ENCODE results near the gene TAOK3.
"Not testable (repeated sequence)": the region's sequence is repeated elsewhere in the genome, so short reads cannot be mapped to it uniquely, and the experiment has no call there.

The TAOK3 gene

DNA sequence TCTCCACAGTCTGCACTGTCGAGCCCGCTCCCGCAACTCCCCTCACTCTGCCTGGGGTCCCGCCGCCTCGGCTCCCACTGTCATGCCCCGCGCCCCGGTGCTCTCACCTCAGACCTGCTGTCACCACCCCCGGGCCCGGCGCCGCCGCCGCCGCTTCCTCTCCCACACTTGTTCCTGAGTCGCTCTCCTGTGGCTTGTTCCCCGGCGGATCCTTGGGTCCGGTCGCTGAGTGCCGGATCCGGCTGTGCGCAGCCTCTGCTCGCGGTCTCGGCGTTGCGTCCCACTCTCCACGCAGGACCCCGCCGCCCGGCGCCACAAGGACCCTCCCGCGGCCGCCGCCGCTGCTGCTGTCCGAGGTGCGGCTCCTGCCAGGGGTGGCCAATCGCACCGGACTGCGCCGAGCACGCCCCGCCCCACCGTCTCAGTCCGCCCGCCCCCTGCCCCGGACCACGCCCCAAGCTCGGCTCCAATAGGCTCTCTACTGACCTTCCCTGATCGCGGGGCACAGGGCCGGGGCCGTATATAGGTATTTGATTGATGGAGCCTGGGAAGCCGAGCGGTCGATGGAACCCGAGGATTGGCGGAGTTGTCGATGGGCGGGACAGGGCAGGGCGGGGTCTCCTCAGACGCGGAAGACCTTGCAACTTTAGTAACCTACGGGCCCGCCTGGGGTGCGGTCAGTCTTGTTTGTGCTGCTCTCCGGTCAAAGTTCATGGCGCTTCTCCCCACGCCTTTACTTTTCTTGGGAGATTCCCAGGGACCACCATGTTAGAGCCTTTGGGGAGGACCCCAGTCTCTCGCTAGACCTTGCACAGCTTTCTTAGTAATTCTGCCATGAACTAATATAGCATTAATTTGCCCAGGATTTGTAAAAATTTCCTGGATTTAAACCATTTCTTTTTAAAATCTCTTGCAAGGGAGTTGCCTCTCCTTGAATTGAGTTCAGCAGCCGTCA, at the start of gene TAOK3:
Gene TAOK3, minus strand, starts transcription at position 367 of the 955 bp plus-strand sequence. CDS start 117,340 bp downstream, outside the sequence.
- peak; percentile 81 for DNase-seq (ENCODE audit: low spot score)

DNA sequence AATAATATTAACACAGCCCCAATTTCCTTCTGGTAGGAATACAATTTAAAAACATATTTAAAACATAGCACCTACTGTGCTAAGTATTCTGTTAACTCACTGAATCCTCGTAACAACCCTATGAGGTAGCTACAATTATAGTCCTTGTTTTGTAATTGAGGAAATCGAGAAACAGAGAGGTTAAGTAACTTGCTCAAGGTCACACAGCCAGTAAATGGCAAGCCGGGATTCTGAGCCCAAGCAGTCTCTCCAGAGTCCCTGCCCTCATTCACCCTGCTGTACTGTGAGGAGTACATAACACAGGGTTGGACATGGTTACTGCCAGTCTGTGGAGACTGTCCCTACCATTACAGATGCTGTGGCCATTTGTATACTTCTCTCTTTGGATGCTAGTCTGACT, 48.0 kb upstream of the TAOK3 start:
- DNase-seq (ENCODE audit: low spot score), result no peak

DNA sequence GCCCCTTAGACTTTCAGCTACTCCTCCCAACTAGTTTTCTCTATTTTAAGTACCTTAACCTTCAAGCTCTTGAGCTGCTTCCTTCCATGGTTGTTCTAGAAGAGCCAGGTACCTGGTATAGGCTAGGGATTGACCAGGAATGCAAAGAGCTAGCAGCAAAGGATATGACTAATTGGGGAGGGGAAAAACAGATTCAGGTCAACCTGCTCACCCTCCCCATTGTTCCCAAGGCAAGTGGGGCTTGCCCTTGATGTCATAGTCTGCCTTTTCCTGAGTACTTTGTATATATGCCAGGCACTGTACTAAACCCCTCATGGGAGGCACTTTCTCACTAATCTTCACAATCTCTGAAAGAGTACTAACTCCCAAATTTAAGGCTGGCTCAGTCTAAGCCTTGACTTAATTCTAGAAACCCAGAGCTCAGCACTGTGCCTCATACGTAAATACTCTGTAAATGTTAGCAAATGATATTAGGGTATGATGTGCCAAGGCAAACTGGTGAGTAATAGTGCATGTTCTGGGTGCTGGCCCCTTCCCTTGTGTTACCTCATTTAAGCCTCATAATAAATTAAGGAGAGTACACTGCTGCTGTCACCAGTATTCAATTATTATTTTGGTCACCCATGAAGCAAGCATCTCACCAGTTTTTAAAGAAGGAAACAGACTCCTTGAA, 45.8 kb upstream of the TAOK3 start:
- no peak for DNase-seq (ENCODE audit: low spot score)

DNA sequence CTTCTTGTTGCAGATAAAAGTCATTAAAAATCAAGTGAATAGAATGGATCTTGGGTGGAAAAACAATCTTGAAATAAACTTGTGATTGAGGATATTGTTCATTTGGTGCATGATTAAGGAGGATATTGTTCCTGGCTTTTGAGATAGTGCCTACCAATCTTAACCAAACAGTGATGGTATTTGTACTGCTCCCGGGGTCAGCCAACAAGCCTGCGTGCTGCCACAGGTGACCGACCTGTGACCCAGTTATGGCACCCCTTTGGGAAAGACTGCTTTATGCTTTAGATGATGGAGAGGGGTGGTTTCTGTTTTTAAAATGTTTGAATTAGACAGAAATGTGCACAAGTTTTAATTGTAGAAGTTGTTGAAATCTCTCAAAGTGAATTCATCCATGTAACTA, 45.2 kb upstream of the TAOK3 start:
- DNase-seq (ENCODE audit: low spot score), result no peak

DNA sequence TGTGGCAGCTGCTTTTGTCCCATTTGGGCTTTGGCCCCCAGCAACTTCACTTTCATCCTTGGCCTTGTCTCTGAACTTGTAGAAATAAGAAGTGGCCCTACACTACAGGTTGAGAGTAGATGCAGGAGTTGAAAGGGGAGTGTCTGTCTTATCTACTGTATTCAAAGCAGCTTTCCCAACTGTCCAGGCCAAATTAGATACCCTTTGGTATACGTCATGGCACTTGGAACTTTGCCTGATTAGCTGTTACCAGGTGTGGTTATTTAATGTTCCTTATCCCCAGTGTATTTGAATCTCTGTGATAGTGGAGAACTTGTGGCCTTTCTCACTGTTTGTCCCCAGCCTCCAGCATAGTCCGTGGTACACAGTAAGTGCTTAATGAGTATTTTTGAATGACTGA, 37.1 kb upstream of the TAOK3 start:
- no peak for DNase-seq (ENCODE audit: low spot score)

DNA sequence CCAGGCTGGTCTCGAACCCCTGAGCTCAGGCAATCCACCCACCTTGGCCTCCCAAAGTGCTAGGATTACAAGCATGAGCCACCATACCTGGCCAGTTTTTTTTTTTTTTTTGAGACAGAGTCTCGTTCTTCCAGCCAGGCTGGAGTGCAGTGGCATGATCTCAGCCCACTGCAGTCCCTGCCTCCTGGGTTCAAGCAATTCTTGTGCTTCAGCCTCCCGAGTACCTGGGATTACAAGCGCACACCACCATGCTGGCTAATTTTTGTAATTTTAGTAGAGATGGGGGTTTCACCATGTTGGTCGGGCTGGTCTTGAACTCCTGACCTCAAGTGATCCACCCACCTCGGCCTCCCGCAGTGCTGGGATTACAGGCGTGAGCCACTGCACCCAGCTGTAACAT, 35.5 kb upstream of the TAOK3 start:
- not testable (repeated sequence) for DNase-seq (ENCODE audit: low spot score)

DNA sequence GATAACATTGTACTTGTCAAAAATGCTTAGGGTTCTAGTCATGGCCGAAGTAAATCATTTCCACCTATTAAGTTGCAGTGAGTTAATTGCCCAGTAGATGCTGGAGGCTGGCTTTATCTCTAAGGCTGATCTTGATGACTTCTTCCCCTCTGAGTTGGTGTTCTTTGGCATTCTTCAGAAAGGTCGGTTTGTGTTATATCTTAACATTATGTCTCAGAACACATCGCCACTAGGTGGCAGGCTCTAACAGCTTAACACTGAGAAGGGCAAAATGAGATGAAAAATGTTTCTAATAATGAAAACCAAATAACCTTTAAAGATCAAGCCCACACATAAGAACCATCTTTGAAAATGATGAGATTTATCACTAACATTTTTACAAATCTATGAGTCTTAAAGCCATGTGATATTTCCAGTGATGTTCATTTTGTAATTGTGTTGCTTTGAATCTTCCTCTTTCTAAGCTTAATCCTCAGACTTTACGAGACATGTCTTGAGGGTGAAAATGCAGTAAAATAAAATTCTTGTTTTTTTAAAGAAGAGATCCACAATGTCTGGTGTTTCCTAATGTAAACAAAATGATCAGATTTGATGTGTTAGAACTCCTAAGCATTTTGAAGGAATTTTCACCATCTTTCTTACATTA, 32.3 kb upstream of the TAOK3 start:
- DNase-seq (ENCODE audit: low spot score), result peak; percentile 26

DNA sequence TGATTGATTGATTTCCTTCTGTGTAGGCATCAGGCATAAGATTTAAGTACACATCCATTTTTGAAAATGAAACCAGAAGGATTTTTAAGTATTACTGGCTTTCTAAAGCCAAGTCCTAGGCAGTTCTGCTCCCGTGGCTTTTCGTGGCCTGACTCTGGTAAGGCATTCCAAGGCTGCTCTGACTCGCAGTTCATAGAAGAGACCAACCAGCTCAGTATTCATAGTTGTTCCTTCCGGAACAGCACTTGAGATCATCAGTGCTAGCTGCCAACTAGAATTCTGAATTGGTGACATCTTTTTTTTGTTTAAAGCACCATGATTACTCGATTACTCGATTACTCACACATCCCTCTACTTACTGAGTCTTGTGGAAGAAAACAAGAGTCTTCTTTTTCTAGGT, 29.5 kb upstream of the TAOK3 start:
- no peak for DNase-seq (ENCODE audit: low spot score)

DNA sequence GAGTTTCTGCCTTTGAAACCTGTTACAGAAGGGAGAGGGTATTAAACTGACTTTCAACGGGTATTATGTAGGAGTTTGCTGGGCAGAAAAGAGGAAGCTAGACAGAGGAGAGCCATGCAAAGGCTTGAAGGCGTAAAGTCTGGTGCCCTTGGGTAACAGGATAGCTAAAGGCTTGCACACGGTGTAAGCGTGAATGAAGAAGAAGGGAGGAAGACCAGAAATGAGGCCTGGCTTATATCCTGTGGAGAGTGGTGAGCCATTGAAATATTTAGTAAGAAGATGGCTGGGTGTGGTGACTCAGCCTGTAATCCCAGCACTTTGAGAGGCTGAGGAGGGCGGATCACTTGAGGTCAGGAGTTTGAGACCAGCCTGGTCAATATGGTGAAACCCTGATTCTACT, 26.2 kb upstream of the TAOK3 start:
- DNase-seq (ENCODE audit: low spot score), result no peak

DNA sequence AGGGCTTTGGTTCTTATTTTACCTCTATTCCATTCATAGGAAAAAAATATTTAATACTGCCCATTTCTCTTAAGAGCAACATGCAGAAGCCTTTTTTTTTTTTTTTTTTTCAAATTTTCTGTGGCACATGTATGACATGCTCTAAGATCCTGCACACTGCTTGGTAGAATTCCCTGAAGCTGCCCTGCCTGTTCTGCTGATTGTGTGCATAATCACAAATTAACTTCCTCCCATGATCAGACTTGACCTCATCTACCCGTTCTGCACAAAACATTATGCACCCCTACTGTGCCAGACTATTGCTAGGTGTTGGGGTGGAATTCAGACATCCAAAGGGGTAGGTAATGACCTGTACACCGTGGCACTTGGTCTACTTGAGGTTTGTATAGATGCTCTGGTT, 25.8 kb upstream of the TAOK3 start:
- no peak for DNase-seq (ENCODE audit: low spot score)

DNA sequence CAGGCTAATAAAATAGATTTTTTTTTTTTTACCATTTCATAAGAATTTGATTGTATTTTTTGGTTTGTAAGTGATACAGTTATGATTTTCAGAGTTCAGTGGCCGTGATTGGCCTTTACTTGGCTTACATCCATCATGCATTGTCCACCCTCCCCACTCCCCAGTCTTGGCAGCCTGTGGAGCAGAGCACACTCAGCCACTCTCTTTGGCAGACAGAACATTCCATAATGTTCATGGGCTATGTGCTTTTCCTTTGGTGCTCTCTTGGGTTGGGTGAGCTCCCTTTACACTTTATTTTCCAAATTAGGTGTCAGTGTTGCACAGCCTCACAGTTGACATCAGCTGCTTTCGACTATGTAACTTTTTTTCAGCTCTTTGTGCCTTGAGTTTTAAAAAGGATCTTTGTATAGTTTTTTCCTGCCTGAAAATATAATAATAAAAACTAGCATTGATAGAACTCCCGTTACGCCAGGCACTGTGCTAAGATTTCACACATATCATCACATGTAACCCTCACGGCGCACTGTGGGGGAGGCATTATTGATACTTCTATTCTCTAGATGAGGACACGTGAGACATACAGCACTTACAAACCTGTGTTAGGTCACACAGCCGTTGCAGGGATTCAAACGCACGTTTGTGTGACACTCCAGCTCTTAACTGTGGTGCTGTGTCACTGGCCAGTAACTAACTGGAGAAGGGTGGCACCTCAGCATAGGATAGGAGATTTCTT, 25.2 kb upstream of the TAOK3 start:
- no peak for DNase-seq (ENCODE audit: low spot score)

DNA sequence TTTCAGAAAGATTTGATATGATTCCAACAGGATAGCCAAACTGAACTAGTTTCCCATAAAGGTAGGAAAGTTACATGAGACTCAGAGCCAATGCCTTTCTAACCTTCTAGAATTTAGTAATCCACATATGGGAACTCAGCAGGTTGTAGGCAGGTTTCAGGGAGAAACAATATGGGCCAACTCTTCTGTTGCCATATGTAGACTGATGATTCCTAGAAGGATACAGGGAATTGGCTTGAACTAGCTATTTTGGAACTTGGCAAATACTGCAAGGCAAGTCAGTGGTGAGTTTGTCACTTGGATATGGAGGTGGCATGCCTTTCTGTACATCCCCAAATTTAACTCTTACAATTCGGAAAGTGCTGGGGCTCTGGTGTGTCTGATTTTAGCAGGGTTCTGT, 19.1 kb upstream of the TAOK3 start:
- no peak for DNase-seq (ENCODE audit: low spot score)

DNA sequence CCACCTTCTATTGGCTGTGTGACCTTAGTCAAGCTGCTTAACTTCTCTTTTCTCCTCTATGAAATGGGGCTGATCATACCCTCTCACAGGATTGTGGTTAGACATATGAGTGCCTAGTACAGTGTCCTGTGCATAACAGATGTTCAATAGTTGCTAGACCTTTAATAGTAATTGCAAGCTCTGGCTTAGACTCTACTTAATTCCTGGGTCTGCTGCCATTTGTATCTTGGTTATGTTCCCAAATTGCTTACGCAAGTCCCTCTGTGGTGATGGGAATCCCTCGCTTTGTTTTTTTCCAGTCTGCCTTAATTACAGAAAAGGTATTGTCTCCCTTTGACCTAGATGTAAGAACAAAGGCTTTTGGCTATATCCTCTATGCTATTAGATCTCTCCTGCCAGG, 18.7 kb upstream of the TAOK3 start:
- DNase-seq (ENCODE audit: low spot score), result no peak

DNA sequence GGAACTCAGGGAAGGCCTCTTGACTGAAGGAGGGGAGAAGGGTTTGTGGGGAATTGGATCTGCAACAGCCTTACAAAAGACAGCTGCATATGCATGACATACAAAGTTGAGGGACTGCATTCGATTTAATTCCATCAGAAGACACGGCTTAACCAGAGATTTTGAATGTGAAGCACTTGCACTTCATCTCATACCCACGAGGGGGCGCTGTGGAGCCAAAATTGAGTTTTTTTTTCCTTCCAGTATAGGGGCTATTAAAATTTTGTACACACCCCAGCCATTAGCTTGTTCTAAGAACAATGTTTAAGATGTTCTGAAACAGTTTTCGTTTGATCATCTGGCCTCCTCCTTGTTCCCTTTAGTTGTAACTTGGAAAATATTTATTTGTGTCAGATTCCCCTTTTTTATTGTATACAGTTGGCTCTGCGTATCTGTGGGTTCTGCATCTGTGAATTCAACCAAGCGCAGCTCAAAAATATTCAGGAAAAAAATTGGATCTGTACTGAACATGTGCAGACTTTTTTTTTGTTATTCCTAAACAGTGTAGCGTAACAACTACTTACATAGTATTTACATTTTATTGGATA, 5.3 kb upstream of the TAOK3 start:
- peak; percentile 52 for DNase-seq (ENCODE audit: low spot score)

DNA sequence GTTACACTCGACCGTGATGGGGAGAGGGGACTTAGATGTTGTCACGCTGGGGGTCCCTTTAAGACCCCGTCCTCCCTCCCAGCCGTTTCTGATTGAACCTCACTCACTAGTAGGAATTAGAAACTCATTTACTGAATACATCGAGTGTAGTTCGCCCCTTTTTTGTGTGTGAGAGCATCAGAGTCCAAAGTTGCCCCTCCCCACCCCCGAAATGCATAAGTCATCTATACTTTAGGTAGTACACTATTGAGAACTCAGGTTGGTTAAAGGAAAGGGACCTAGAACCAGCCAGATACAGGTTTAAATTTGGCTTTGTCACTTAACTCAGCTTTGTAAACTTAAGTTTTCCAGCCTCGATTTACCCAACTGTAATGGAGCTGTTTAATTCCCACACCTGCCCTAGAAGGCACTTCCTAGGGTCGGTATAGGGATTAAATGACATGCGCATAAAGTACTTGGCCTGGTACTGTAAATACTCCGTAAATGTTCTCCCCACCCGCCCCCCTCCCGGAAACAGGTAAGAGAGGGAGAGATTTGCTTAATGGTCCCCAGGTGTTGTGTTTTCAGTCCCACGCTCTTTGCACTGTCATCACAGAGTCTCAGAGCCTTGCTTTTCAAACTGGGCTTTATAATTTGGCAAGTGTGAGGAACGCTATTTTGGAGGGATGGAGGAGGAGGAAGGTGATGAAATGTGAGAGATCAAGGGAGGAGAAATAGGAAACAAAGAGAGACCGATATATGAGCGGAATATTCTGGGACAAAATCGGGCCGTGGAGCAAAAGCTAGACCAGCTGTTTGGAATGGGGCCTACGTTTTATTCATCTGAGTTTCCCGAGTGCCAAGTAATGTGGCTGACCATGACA, 4.5 kb upstream of the TAOK3 start:
- DNase-seq (ENCODE audit: low spot score), result no peak

DNA sequence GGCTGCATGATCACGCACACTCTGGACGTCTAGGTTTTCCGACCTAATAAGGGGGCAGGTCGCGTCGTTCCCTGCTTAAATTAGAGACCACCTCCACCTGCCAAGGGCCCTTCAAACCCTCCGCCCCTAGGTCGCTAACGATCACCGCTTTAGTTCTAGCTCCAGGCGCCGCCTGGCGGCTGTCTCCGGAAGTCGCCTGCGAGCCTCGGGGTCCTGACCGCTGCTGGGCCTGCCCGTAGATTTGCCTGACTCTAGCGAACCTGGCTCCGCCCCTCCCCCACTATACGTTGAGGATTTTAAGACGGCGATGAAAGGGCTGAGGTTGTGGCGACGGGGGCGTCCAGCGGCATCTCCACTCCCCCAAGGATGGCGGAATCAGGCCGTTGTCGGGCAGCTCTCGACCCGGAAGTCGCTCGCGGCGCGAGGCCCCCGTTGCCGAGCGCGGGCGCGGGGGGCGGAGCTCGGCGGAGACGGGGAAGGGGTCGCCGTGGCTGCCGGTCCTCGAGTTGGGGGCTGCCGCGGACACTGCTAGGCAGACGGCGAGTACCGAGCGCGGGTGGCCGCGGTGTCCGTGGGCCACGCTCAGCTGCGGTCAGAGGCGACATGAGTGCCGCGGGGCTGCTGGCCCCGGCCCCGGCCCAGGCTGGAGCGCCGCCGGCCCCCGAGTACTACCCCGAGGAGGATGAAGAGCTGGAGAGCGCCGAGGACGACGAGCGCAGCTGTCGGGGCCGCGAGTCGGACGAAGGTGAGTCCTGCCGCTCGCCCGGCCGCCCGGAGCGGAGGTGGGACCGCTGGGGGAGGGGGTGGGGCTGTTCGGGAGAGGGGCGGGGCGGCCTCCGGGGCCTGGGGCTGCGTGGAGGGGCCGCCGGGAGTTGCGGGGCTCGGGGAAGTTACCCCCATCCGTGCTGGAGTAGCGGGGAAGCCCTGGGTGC, 3.6 kb upstream of the TAOK3 start, which contains the start of gene SUDS3:
Gene SUDS3, plus strand, starts transcription at position 467 of the 932 bp plus-strand sequence. Its CDS starts 137 bp downstream, at position 604.
- peak; percentile 78 for DNase-seq (ENCODE audit: low spot score)

DNA sequence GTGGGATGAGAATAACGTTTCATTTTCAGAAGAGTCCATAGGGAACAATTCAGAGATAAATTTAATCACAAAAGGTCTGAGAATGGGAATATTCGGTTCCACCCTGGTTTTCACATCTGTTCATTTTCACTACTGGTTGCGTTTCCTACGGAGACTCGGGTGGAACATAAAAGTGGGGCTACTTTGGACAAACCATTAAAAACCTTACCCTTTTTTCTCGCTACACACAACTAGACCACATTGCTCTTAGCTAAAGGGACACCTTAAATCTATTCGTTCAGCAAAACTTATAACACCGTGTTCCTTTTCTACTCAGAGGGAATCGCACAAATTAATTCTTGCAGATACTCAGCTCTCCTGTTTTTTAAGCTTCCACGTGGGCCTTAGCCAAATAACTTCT, 2.6 kb upstream of the TAOK3 start:
- DNase-seq (ENCODE audit: low spot score), result no peak

DNA sequence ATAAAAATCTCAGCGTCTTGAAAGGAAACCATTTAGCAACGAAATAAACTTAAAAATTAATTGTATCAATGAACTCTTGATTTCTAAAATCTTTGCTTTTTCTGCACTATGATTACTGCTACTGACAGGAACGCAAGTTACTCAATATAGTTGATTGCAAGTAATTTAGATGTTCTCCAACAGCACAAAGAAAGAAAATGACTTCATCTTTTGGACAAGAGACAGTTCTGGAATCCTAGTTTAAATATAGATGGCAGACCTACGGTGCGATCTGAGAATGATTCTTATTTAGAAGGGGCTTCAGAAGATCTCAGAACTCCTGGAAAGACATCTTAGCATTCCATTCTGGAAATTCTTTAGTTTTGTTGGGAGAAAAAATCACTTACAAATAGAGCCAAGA, 2.2 kb upstream of the TAOK3 start:
- no peak for DNase-seq (ENCODE audit: low spot score)

DNA sequence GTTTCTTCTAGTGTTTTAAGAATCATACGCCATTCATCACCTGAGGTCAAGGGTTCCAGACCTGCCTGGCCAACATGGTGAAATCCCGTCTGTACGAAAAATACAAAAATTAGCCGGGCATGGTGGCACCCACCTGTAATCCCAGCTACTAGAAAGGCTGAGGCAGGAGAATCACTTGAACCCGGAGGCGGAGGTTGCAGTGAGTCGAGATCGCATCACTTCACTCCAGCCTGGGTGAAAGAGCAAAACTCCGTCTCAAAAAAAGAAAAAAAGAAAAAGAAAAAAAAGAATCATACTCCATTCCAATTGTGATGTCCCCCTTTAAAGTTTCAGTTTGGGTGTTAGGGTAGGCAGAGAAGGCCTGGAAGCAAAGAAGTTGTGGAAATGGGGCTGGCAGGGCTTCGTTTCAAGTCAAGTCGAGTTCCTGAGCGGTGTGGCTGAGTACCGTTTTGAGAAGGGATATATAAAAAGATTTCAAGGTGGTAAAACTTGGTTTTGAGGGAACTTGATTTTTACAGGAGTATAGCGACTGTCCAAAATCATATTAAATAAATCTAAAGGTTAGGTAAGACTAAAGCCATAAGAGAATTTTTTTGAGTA, 1.5 kb upstream of the TAOK3 start:
- no peak for DNase-seq (ENCODE audit: low spot score)

All from HuH-7.5 (cell line).